H9 (cell line): ENCODE measurements around the gene SLC6A19. TPM values are rescaled to one million over a fixed set of nuclear protein-coding genes. Genes with fewer than 3 reads are reported as not detected.

Experiments
- DNase-seq: peaks from one replicate; pipeline ENCODE4 v3.0.0-alpha.2; 2017
- H2AFZ ChIP-seq: one replicate; pipeline ENCODE4 v1.6.1; 2013; ENCODE audit warnings: mild to moderate bottlenecking, low read length, control low read depth, moderate library complexity
- H2AK5ac ChIP-seq: 2 replicates; pipeline ENCODE4 v1.6.1; 2013; ENCODE audit warnings: low read length, control low read depth, mixed read lengths; ENCODE audit not compliant: insufficient read length
- H2BK120ac ChIP-seq: one replicate; pipeline ENCODE4 v1.6.1; 2013; ENCODE audit warnings: low read depth, mild to moderate bottlenecking, low read length, control low read depth, inconsistent platforms; ENCODE audit not compliant: poor library complexity, severe bottlenecking
- H2BK12ac ChIP-seq: 2 replicates; pipeline ENCODE4 v1.6.1; 2013; ENCODE audit warnings: low read length, control low read depth, mixed read lengths, low read depth; ENCODE audit not compliant: insufficient read length
- H2BK15ac ChIP-seq: 2 replicates; pipeline ENCODE4 v1.6.1; 2013; ENCODE audit warnings: low read depth, low read length, control low read depth
- H2BK20ac ChIP-seq: one replicate; pipeline ENCODE4 v1.6.1; 2013; ENCODE audit warnings: low read depth, mild to moderate bottlenecking, low read length, control low read depth, inconsistent platforms; ENCODE audit not compliant: poor library complexity, severe bottlenecking
- H2BK5ac ChIP-seq: 2 replicates; pipeline ENCODE4 v1.6.1; 2013; ENCODE audit warnings: low read length, control low read depth, mixed read lengths; ENCODE audit not compliant: insufficient read length
- H3K14ac ChIP-seq: 2 replicates; pipeline ENCODE4 v1.6.1; 2013; ENCODE audit warnings: low read length, control low read depth; ENCODE audit not compliant: insufficient read depth
- H3K18ac ChIP-seq: 2 replicates; pipeline ENCODE4 v1.6.1; 2013; ENCODE audit warnings: low read depth, mild to moderate bottlenecking, mixed read lengths, low read length, control low read depth; ENCODE audit not compliant: insufficient read length
- H3K23ac ChIP-seq: 2 replicates; pipeline ENCODE4 v1.6.1; 2013; ENCODE audit warnings: low read length, control low read depth, mixed read lengths, low read depth; ENCODE audit not compliant: insufficient read length
- H3K23me2 ChIP-seq: 2 replicates; pipeline ENCODE4 v1.6.1; 2013; ENCODE audit warnings: low read depth, mild to moderate bottlenecking, mixed read lengths, low read length, control low read depth; ENCODE audit not compliant: insufficient read length, poor library complexity, severe bottlenecking
- H3K27ac ChIP-seq: 2 replicates; pipeline ENCODE4 v1.5.1; 2013; ENCODE audit warnings: low read length, control low read depth, mixed read lengths, low read depth; ENCODE audit not compliant: insufficient read length
- H3K27me3 ChIP-seq: 2 replicates; pipeline ENCODE4 v1.6.1; 2013; ENCODE audit warnings: low read length, control low read depth, inconsistent platforms; ENCODE audit not compliant: insufficient read depth
- H3K4ac ChIP-seq: 2 replicates; pipeline ENCODE4 v1.6.1; 2013; ENCODE audit warnings: low read depth, mild to moderate bottlenecking, control low read depth, inconsistent platforms, low read length, moderate library complexity
- H3K4me1 ChIP-seq: 2 replicates; pipeline ENCODE4 v1.6.1; 2013; ENCODE audit warnings: low read length, control low read depth, inconsistent platforms; ENCODE audit not compliant: insufficient read depth
- H3K4me2 ChIP-seq: 2 replicates; pipeline ENCODE4 v1.6.1; 2013; ENCODE audit warnings: low read length, control low read depth, mixed read lengths; ENCODE audit not compliant: insufficient read length, insufficient read depth
- H3K56ac ChIP-seq: 2 replicates; pipeline ENCODE4 v1.6.1; 2013; ENCODE audit warnings: low read depth, mild to moderate bottlenecking, mixed read lengths, low read length, control low read depth; ENCODE audit not compliant: insufficient read length
- H3K79me1 ChIP-seq: 2 replicates; pipeline ENCODE4 v1.6.1; 2013; ENCODE audit warnings: low read depth, mild to moderate bottlenecking, moderate library complexity, low read length, control low read depth, inconsistent platforms; ENCODE audit not compliant: insufficient read depth, poor library complexity, severe bottlenecking
- H3K79me2 ChIP-seq: 2 replicates; pipeline ENCODE4 v1.6.1; 2013; ENCODE audit warnings: low read length, control low read depth, inconsistent platforms; ENCODE audit not compliant: insufficient read depth
- H3K9ac ChIP-seq: 2 replicates; pipeline ENCODE4 v1.6.1; 2013; ENCODE audit warnings: low read length, control low read depth, mixed read lengths; ENCODE audit not compliant: insufficient read length; ENCODE audit errors: extremely low read depth
- H3K9me3 ChIP-seq: one replicate; pipeline ENCODE4 v1.6.1; 2013; ENCODE audit warnings: low read depth, low read length, inconsistent platforms; ENCODE audit not compliant: control insufficient read depth
- H3T11ph ChIP-seq: one replicate; pipeline ENCODE4 v1.6.1; 2013; ENCODE audit warnings: mild to moderate bottlenecking, low read length, control low read depth, inconsistent platforms
- H4K20me1 ChIP-seq: one replicate; pipeline ENCODE4 v1.6.1; 2013; ENCODE audit not compliant: control insufficient read depth, insufficient read length, insufficient read depth
- H4K5ac ChIP-seq: 2 replicates; pipeline ENCODE4 v1.6.1; 2013; ENCODE audit warnings: low read depth, mild to moderate bottlenecking, mixed read lengths, low read length, control low read depth; ENCODE audit not compliant: insufficient read length
- H4K8ac ChIP-seq: replicated peaks from 2 replicates; pipeline ENCODE4 v1.6.1; 2013; ENCODE audit warnings: low read length, control low read depth, mixed read lengths, low read depth; ENCODE audit not compliant: insufficient read length
- H4K91ac ChIP-seq: 2 replicates; pipeline ENCODE4 v1.6.1; 2013; ENCODE audit warnings: low read depth, mild to moderate bottlenecking, moderate library complexity, mixed read lengths, low read length, control low read depth; ENCODE audit not compliant: insufficient read length
- H3K27ac Mint-ChIP-seq, 3 experiments: 2 replicates in 2 of 3; 3 replicates in 1 of 3; pipeline ENCODE4 v1.8.0; 2020 to 2021; ENCODE audit warnings: mixed read lengths in 3 of 3, mild to moderate bottlenecking in 1 of 3, moderate library complexity in 1 of 3
- H3K27me3 Mint-ChIP-seq: 2 replicates; pipeline ENCODE4 v1.8.0; 2021; ENCODE audit warnings: low read depth, mild to moderate bottlenecking, moderate library complexity, mixed read lengths
- H3K36me3 Mint-ChIP-seq, 3 experiments: 2 replicates in 2 of 3; 3 replicates in 1 of 3; pipeline ENCODE4 v1.8.0; 2020 to 2021; ENCODE audit warnings: low read depth in 3 of 3, mixed read lengths in 3 of 3; ENCODE audit not compliant: insufficient read depth in 1 of 3
- H3K4me1 Mint-ChIP-seq, 2 experiments: 2 replicates each; pipeline ENCODE4 v1.8.0; 2020; ENCODE audit warnings: mixed read lengths in 2 of 2
- H3K4me3 Mint-ChIP-seq, 2 experiments: 2 replicates in 1 of 2; 3 replicates in 1 of 2; pipeline ENCODE4 v1.8.0; 2020 to 2021; ENCODE audit warnings: mild to moderate bottlenecking in 2 of 2, mixed read lengths in 2 of 2, moderate library complexity in 1 of 2
- H3K9me3 Mint-ChIP-seq, 2 experiments: 2 replicates in 1 of 2; 3 replicates in 1 of 2; pipeline ENCODE4 v1.8.0; 2020; ENCODE audit warnings: mild to moderate bottlenecking in 2 of 2, mixed read lengths in 2 of 2, moderate library complexity in 1 of 2
- WGBS: extraction: QIAGEN DNeasy Blood & Tissue Kit; methylation state at CpG from one replicate; pipeline ENCODE4 v1.1.7; 2013; ENCODE audit warnings: missing lambda C conversion rate, low lambda C conversion rate, mixed read lengths; ENCODE audit not compliant: insufficient read length; ENCODE audit errors: extremely low coverage; 5-methylcytosine and 5-hydroxymethylcytosine counted together
- total RNA-seq: library from RNA; stranded (reverse); gene quantifications from 2 replicates; pipeline ENCODE4 v1.2.1, GENCODE V29; 2021
- TF ChIP-seq, protein P1 (sequence below): fragments of 200-600 bp; sonication (generic); conservative IDR thresholded peaks from 3 replicates; pipeline ENCODE4 v1.8.0; 2021; ENCODE audit warnings: antibody characterized with exemption, mild to moderate bottlenecking

SLC6A19 gene
- total RNA-seq, 1 experiment from 2014 or later: not detected

DNA sequence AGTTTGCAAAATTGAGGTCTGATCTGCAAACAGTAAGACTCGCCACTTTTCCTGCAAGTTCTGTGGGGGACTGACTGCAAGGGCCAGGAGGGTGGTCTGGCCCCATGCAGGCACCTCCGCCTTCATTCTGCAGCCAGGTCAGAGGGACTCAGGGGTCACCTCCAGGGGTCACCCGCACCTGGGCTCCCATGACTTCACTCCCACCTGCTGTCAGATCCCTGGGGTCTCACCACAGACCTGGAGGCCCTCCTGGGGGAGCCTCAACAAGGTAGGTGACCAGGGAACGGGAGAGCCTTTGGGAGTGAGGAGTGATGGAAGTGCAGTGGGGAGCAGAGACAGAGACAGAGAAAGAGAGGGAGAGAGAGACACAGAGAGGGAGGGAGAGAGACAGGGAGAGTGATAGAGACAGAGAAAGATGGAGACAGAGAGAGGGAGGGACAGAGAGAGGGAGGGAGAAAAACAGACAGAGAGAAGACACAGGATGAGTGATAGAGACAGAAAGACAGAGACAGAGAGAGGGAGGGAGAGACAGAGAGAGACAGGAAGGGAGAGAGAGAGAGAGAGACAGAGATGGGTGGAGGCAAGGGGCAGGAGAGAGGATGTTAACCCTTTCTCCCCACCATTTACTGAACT lies 41.5 kb upstream of the SLC6A19 start:
- no peak overlapping the region for H2BK20ac ChIP-seq
- no peak overlapping the region for H4K5ac ChIP-seq
- H3T11ph ChIP-seq: no peak overlapping the region
- H3K4me1 ChIP-seq: no peaks in the 10 kb centered on the region
- no peak overlapping the region for H2BK5ac ChIP-seq
- no peak overlapping the region for H3K27ac Mint-ChIP-seq
- H2AFZ ChIP-seq: no peak overlapping the region
- no peak overlapping the region for H3K9ac ChIP-seq
- H2BK12ac ChIP-seq: no peak overlapping the region
- no peak overlapping the region for H4K8ac ChIP-seq
- TF ChIP-seq, protein P1, sequence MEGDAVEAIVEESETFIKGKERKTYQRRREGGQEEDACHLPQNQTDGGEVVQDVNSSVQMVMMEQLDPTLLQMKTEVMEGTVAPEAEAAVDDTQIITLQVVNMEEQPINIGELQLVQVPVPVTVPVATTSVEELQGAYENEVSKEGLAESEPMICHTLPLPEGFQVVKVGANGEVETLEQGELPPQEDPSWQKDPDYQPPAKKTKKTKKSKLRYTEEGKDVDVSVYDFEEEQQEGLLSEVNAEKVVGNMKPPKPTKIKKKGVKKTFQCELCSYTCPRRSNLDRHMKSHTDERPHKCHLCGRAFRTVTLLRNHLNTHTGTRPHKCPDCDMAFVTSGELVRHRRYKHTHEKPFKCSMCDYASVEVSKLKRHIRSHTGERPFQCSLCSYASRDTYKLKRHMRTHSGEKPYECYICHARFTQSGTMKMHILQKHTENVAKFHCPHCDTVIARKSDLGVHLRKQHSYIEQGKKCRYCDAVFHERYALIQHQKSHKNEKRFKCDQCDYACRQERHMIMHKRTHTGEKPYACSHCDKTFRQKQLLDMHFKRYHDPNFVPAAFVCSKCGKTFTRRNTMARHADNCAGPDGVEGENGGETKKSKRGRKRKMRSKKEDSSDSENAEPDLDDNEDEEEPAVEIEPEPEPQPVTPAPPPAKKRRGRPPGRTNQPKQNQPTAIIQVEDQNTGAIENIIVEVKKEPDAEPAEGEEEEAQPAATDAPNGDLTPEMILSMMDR: no peak
- no CpG with 5 or more reads among the region's 4 CpGs for WGBS
- no peak overlapping the region for H3K4me3 Mint-ChIP-seq
- no peak overlapping the region for H3K18ac ChIP-seq
- H3K79me2 ChIP-seq: no peaks in the 10 kb centered on the region
- H3K23me2 ChIP-seq: no peaks in the 10 kb centered on the region
- no peak overlapping the region for H3K14ac ChIP-seq
- H3K27me3 ChIP-seq: peaks cover 8% of the 10 kb centered on the region; the same call in 1 of the 2 replicates
- H2BK15ac ChIP-seq: no peak overlapping the region
- peaks cover 8 to 13% of the 10 kb centered on the region in 2 experiments for H3K9me3 Mint-ChIP-seq
- H3K27me3 Mint-ChIP-seq: peaks cover 48% of the 10 kb centered on the region
- H3K56ac ChIP-seq: no peak overlapping the region
- peaks cover 0 to 10% (median 0%) of the 10 kb centered on the region in 3 experiments; a peak in 4 of 7 replicates for H3K36me3 Mint-ChIP-seq
- H3K27ac ChIP-seq: no peak overlapping the region
- no peaks in the 10 kb centered on the region for H4K20me1 ChIP-seq
- H3K4ac ChIP-seq: no peak overlapping the region
- no peaks in the 10 kb centered on the region for H3K79me1 ChIP-seq
- H2BK120ac ChIP-seq: no peak overlapping the region
- peaks cover 7 to 15% of the 10 kb centered on the region in 2 experiments for H3K4me1 Mint-ChIP-seq
- H2AK5ac ChIP-seq: no peak overlapping the region
- H4K91ac ChIP-seq: no peak overlapping the region
- H3K23ac ChIP-seq: no peak overlapping the region
- no peak for DNase-seq
- H3K9me3 ChIP-seq: no peaks in the 10 kb centered on the region
- no peak overlapping the region for H3K4me2 ChIP-seq
